HFF-Myc (cell line): Measurements from ENCODE around the gene CNGA2.

ENCODE experiments used
- DNase-seq: peaks from one replicate; pipeline ENCODE4 v3.0.0-alpha.2; 2011; ENCODE audit warnings: low read depth; ENCODE audit errors: extremely low read depth
- H3K4me3 ChIP-seq: replicated peaks from 2 replicates; pipeline ENCODE4 v1.5.1; 2011; ENCODE audit warnings: low read depth, mild to moderate bottlenecking, control low read depth, low read length
- TF ChIP-seq, protein P1 (sequence below): IDR thresholded peaks from 2 replicates; pipeline ENCODE4 v1.5.1; 2012; ENCODE audit warnings: mild to moderate bottlenecking, low read depth, low read length, control low read depth; ENCODE audit errors: missing control alignments

Gene CNGA2

GRCh38 chrX:151710457-151710856, 24.1 kb upstream of the CNGA2 start:
- TF ChIP-seq, protein P1, sequence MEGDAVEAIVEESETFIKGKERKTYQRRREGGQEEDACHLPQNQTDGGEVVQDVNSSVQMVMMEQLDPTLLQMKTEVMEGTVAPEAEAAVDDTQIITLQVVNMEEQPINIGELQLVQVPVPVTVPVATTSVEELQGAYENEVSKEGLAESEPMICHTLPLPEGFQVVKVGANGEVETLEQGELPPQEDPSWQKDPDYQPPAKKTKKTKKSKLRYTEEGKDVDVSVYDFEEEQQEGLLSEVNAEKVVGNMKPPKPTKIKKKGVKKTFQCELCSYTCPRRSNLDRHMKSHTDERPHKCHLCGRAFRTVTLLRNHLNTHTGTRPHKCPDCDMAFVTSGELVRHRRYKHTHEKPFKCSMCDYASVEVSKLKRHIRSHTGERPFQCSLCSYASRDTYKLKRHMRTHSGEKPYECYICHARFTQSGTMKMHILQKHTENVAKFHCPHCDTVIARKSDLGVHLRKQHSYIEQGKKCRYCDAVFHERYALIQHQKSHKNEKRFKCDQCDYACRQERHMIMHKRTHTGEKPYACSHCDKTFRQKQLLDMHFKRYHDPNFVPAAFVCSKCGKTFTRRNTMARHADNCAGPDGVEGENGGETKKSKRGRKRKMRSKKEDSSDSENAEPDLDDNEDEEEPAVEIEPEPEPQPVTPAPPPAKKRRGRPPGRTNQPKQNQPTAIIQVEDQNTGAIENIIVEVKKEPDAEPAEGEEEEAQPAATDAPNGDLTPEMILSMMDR: no peak
- no peak overlapping the region for H3K4me3 ChIP-seq
- DNase-seq: no peak

- DNase-seq: no peak
- TF ChIP-seq, protein P1: no peak
- H3K4me3 ChIP-seq: no peak overlapping the region
These were observed 23.4 kb upstream of the CNGA2 start for GRCh38 chrX:151711154-151711553.

- H3K4me3 ChIP-seq: no peak overlapping the region
- TF ChIP-seq, protein P1: no peak
- no peak for DNase-seq
These were observed 22.8 kb upstream of the CNGA2 start for GRCh38 chrX:151711787-151712186.

GRCh38 chrX:151712253-151712652, 22.3 kb upstream of the CNGA2 start:
- H3K4me3 ChIP-seq: no peak overlapping the region
- no peak for DNase-seq
- TF ChIP-seq, protein P1: no peak

- DNase-seq: no peak
- TF ChIP-seq, protein P1: peak; percentile 51
- H3K4me3 ChIP-seq: no peak overlapping the region
These were observed 20.7 kb upstream of the CNGA2 start for GRCh38 chrX:151713849-151714248.

GRCh38 chrX:151714362-151714761, 20.2 kb upstream of the CNGA2 start:
- no peak for DNase-seq
- H3K4me3 ChIP-seq: no peak overlapping the region
- TF ChIP-seq, protein P1: no peak

DNA sequence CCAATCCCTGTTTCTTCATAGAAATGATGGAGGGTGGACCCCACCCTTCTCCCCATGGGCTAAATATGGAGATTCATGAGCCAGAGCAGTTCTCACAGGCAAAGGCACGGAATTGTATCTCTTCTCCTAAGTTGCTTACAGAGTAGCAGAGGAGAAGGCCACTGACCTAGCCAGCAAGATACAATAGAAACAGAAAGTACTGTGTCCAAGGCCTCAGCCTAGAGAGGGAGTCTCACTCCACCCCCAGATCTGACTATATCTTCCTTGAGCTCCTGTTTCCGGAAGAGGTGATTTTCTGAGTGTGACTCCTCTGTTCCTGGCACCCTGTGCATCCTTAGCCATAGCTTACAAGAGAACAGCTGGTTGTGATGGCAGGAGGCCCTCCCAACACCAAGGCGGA, 18.8 kb upstream of the CNGA2 start, which contains the start of gene FATE1:
Gene FATE1 (plus strand): TSS at position 284 of the 400 bp plus-strand sequence. CDS start 85 bp downstream, at position 369.
- DNase-seq: no peak
- TF ChIP-seq, protein P1: no peak
- H3K4me3 ChIP-seq: no peak within 1 kb of the TSS
